Tibial nerve (tissue), 4 donors: ENCODE measurements around the gene ZDHHC1. TPM values are rescaled to one million over a fixed set of nuclear protein-coding genes. Genes with fewer than 3 reads are reported as not detected.

Experiments
- DNase-seq, 2 donors: peaks; one replicate each; pipeline ENCODE4 v3.0.0-alpha.2; 2019; ENCODE audit warnings: low spot score in 2 of 2
- H3K27ac ChIP-seq, 4 donors: fragments of 200-600 bp; sonication (generic) in 3 of 4; one replicate each; pipeline ENCODE4 v1.5.1; 2017 to 2019; ENCODE audit warnings: mild to moderate bottlenecking in 1 of 4
- H3K27me3 ChIP-seq, 2 donors: fragments of 200-600 bp; sonication (generic) in 1 of 2; one replicate each; pipeline versions ENCODE4 v1.5.1 to v1.6.0; 2017 to 2019
- H3K36me3 ChIP-seq, 3 donors: fragments of 200-600 bp; sonication (generic); one replicate each; pipeline ENCODE4 v1.5.1; 2018 to 2019
- H3K4me1 ChIP-seq, 4 donors: fragments of 200-600 bp; sonication (generic) in 3 of 4; one replicate each; pipeline ENCODE4 v1.5.1; 2017 to 2019
- H3K4me3 ChIP-seq, 4 donors: fragments of 200-600 bp; sonication (generic) in 3 of 4; one replicate each; pipeline ENCODE4 v1.5.1; 2017 to 2019; ENCODE audit warnings: mild to moderate bottlenecking in 1 of 4, moderate library complexity in 1 of 4
- H3K9me3 ChIP-seq, 4 donors: fragments of 200-600 bp; sonication (generic) in 3 of 4; one replicate each; pipeline ENCODE4 v1.5.1; 2017 to 2019
- CTCF ChIP-seq, 5 experiments: fragments of 200-600 bp in 3 of 5; fragments of 450-650 bp in 2 of 5; sonication (generic) in 3 of 5; IDR thresholded peaks; one replicate each; pipeline ENCODE4 v1.5.1; 2016 to 2019; ENCODE audit warnings: antibody characterized with exemption in 5 of 5, mild to moderate bottlenecking in 3 of 5, moderate library complexity in 2 of 5
- EP300 ChIP-seq, 2 donors: sonication (generic); formaldehyde crosslinking; IDR thresholded peaks; one replicate each; pipeline ENCODE4 v1.6.1; 2017; ENCODE audit warnings: antibody characterized with exemption in 2 of 2, mild to moderate bottlenecking in 1 of 2
- POLR2A ChIP-seq, 2 donors: fragments of 450-650 bp; IDR thresholded peaks; one replicate each; pipeline ENCODE4 v1.6.1; 2017; ENCODE audit warnings: antibody characterized with exemption in 2 of 2, mild to moderate bottlenecking in 2 of 2, moderate library complexity in 2 of 2
- WGBS, 2 donors: methylation state at CpG; one replicate each; pipeline ENCODE4 v1.1.5; 2018; 5-methylcytosine and 5-hydroxymethylcytosine counted together
- total RNA-seq, 4 donors: library from RNA; depleted of rRNA; stranded (reverse); fragments of >200 nt; gene quantifications; one replicate each; pipeline ENCODE4 v1.1.0, GENCODE V29; 2016

ZDHHC1 gene
- total RNA-seq, 4 donors from 2014 or later = 24.3 to 46.2 (median 32.8) TPM

- H3K27me3 ChIP-seq = no peaks in the 10 kb centered on the region
- 66 to 68% methylated on average over 7 to 10 of the region's 13 CpGs for WGBS, 2 donors
- no peaks in the 10 kb centered on the region for H3K9me3 ChIP-seq
- TF ChIP-seq CTCF (IDR thresholded peaks at IDR 0.05) (no peak), EP300 (IDR thresholded peaks at IDR 0.05) (no peak), POLR2A (IDR thresholded peaks at IDR 0.05) (no peak)
- DNase-seq = no peak
- no peak overlapping the region for H3K4me3 ChIP-seq
- H3K27ac ChIP-seq = peak overlapping the region in 3 of 4 donors; percentile 78 to 88 (median 85)
- H3K36me3 ChIP-seq = no peaks in the 10 kb centered on the region
- H3K4me1 ChIP-seq = peaks cover 0 to 92% (median 62%) of the 10 kb centered on the region in 4 donors
Measured at GRCh38 chr16:67395458-67396158, 20.7 kb downstream of the ZDHHC1 start.

GRCh38 chr16:67395105-67395457 lies 21.2 kb downstream of the ZDHHC1 start:
- H3K36me3 ChIP-seq = no peaks in the 10 kb centered on the region
- no peaks in the 10 kb centered on the region for H3K9me3 ChIP-seq
- peak overlapping the region in 1 of 4 donors; percentile 50 for H3K4me3 ChIP-seq
- H3K4me1 ChIP-seq = peaks cover 0 to 97% (median 62%) of the 10 kb centered on the region in 4 donors
- WGBS, 2 donors = 68 to 86% methylated on average over 8 to 10 of the region's 10 CpGs
- H3K27me3 ChIP-seq = no peaks in the 10 kb centered on the region
- TF ChIP-seq POLR2A (IDR thresholded peaks at IDR 0.05) (no peak), EP300 (IDR thresholded peaks at IDR 0.05) (no peak), CTCF (IDR thresholded peaks at IDR 0.05) (no peak)
- DNase-seq = no peak
- H3K27ac ChIP-seq = peak overlapping the region in 3 of 4 donors; percentile 78 to 88 (median 85)

- Histone ChIP-seq H3K27ac (peak overlapping the region; percentile 33 to 86 (median 82)), H3K9me3 (no peaks in the 10 kb centered on the region), H3K27me3 (no peaks in the 10 kb centered on the region), H3K36me3 (no peaks in the 10 kb centered on the region), H3K4me1 (peaks cover 0 to 99% (median 60%) of the 10 kb centered on the region in 4 donors), H3K4me3 (peak overlapping the region; percentile 14 to 50 (median 31))
- no peak for TF ChIP-seq EP300 (IDR thresholded peaks at IDR 0.05)
- TF ChIP-seq POLR2A (IDR thresholded peaks at IDR 0.05) = no peak
- TF ChIP-seq CTCF (IDR thresholded peaks at IDR 0.05) = no peak
- WGBS, 2 donors = 42 to 50% methylated on average over 46 to 64 of the region's 88 CpGs
- no peak for DNase-seq
Measured at GRCh38 chr16:67394155-67395104, 21.8 kb downstream of the ZDHHC1 start.

GRCh38 chr16:67393788-67394154 lies 22.5 kb downstream of the ZDHHC1 start:
- TF ChIP-seq CTCF (IDR thresholded peaks at IDR 0.05) = no peak
- no peak for TF ChIP-seq EP300 (IDR thresholded peaks at IDR 0.05)
- TF ChIP-seq POLR2A (IDR thresholded peaks at IDR 0.05) = no peak
- Histone ChIP-seq H3K9me3 (no peaks in the 10 kb centered on the region), H3K4me3 (peak overlapping the region; percentile 14 to 50 (median 31)), H3K27me3 (no peaks in the 10 kb centered on the region), H3K27ac (peak overlapping the region; percentile 33 to 86 (median 80)), H3K4me1 (peaks cover 0 to 95% (median 54%) of the 10 kb centered on the region in 4 donors), H3K36me3 (no peaks in the 10 kb centered on the region)
- 14 to 19% methylated on average over 15 to 18 of the region's 20 CpGs for WGBS, 2 donors
- DNase-seq = no peak
